Breast epithelium (tissue), 3 donors: Measurements from ENCODE around the gene COMMD6.

Source experiments
- POLR2A ChIP-seq: fragments of 450-650 bp; IDR thresholded peaks from one replicate; pipeline ENCODE4 v1.6.1; 2016; ENCODE audit warnings: antibody characterized with exemption, mild to moderate bottlenecking, moderate library complexity
- TF ChIP-seq, protein P1 (sequence below), 3 donors: fragments of 450-650 bp; IDR thresholded peaks; one replicate each; pipeline ENCODE4 v1.5.1; 2016 to 2017; ENCODE audit warnings: antibody characterized with exemption in 3 of 3, mild to moderate bottlenecking in 3 of 3, moderate library complexity in 3 of 3

DNA sequence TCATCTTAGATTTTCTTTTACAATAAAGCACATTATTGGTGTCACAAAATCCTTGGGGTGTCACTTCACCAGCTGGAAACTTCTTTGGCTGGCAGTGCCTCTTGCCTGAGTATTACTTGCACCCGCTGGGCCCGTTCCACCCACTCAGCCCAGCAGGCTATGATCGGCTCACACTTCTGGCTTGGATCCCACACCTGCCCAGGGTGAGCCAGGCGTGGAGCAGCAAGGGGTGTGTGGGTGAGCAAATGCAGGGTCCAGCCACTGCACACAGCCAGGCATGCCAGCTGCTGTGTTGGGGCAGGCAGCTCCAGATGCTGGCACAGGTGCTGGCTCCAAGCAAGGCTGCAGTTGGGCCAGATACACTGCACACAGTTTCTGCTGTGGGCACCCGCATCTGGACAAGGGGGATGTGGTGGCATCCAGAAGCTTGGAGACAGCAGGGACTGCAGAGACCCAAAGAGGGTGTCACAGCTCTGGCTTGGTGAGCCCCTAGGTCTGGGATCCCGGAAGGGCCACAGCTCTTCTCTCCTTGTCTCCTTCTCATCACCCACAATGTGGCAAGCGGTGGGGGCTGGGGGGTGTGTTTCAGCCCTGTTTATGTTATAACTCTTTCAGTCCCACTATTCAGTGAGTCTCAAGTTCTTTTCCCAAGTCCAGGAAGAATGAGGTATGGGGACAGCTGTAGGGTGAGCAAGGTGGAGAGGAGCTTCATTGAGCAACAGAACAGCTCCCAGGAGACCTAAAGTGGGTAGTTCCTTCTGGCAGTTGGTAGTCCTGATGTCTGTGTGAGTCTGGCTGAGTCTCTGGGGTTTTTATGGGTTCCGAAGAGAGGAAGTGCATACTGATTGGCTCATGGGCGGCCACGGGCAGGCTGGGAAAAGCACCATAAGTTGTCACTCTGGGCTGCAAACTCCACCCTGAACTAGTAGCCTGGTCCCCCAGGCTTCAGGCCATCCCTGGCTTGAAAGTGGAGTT lies 30.3 kb downstream of the COMMD6 start:
- TF ChIP-seq, protein P1, sequence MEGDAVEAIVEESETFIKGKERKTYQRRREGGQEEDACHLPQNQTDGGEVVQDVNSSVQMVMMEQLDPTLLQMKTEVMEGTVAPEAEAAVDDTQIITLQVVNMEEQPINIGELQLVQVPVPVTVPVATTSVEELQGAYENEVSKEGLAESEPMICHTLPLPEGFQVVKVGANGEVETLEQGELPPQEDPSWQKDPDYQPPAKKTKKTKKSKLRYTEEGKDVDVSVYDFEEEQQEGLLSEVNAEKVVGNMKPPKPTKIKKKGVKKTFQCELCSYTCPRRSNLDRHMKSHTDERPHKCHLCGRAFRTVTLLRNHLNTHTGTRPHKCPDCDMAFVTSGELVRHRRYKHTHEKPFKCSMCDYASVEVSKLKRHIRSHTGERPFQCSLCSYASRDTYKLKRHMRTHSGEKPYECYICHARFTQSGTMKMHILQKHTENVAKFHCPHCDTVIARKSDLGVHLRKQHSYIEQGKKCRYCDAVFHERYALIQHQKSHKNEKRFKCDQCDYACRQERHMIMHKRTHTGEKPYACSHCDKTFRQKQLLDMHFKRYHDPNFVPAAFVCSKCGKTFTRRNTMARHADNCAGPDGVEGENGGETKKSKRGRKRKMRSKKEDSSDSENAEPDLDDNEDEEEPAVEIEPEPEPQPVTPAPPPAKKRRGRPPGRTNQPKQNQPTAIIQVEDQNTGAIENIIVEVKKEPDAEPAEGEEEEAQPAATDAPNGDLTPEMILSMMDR (IDR thresholded peaks at IDR 0.05) = no peak
- no peak for TF ChIP-seq POLR2A
